Activated T-cell treated with anti-CD3 and anti-CD28 coated beads, Interleukin-2, amount 50 U/mL, for 1 hour (primary cell): ENCODE results near the gene HPDL.
"Not testable (repeated sequence)": the region's sequence is repeated elsewhere in the genome, so short reads cannot be mapped to it uniquely, and the experiment has no call there.

Source experiments
- DNase-seq: peaks from one replicate; pipeline ENCODE4 v3.0.0-alpha.2; 2020

HPDL gene

DNA sequence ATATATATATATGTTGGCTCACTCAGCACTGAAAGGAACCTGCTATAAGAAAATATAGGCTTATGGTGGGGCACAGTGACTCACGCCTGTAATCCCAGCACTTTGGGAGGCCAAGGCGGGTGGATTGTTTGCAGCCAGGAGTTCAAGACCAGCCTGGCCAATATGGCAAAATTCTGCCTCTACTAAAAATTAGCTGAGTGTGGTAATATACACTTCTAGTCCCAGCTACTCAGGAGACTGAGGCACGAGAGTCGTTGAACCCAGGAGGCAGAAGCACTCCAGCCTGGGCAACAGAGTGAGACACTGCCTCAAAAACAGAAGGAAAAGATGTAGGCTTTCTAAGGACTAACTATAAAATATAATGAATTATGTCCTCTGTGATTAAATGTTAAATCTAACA is 28.1 kb downstream of the HPDL start:
- no peak for DNase-seq

GRCh38 chr1:45355683-45356082 is 29.0 kb downstream of the HPDL start:
- DNase-seq = no peak

GRCh38 chr1:45356186-45356585 is 29.5 kb downstream of the HPDL start:
- no peak for DNase-seq

- no peak for DNase-seq
Measured at GRCh38 chr1:45359882-45360513, 33.3 kb downstream of the HPDL start.

GRCh38 chr1:45360981-45361380 is 34.3 kb downstream of the HPDL start:
- not testable (repeated sequence) for DNase-seq

DNA sequence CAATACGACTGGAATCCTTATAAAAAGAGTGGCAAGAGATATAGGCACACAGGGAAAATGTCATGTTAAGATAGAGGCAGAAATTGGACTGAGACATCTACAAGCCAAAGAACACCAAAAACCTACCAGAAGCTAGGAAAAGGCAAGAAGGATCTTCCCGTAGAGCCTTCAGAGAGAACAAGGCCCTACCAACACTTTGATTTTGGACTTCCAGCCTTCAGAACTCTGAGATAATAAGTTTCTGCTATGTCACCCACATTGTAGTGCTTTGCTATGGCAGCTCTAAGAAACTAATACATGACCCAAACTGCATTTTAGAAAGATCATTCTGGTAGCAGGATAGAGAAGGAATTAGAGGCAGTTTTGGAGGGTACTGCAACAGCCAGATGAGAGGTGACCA is 37.6 kb downstream of the HPDL start:
- no peak for DNase-seq

GRCh38 chr1:45365051-45365450 is 38.4 kb downstream of the HPDL start:
- no peak for DNase-seq

DNA sequence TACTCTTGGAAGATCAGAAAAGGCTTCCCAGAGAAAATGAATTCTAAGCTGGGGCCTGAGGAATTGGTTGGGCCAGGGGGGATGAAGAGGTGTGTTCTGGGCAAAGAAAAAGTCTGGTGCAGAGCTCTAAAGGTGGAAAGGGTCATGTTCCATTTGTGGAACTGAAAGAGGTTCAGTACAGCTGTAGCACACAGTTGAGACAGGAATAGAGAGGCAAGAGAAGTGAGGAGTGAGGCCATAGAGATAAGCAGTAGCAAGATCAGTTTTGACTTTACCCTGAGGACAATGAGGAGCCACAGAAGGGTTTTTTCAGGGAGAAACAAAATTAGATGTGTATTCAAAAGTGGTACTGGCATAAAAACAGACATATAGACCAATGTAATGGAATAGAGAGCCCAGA is 43.9 kb downstream of the HPDL start:
- DNase-seq = no peak

DNA sequence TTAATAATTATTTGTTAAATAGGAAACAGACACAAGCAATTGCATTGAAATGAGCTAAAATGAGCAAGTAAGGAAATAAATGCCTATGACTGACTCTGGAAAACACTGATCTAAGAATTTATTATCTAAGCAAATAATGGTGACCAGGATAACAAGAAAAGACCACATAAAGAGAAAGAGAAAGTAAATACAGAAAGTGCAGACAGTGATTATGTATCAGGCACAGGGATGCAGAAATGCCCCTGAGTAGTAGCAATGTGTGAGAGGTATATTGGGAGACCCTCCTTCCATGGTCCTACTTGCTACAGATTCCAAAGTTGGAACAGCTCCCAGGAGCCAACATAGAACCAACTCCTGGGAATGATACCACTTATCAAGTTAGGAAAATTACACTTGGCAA is 46.9 kb downstream of the HPDL start:
- DNase-seq = no peak

GRCh38 chr1:45375104-45376090 is 48.7 kb downstream of the HPDL start:
- no peak for DNase-seq

GRCh38 chr1:45378184-45378583 is 51.5 kb downstream of the HPDL start:
- no peak for DNase-seq
